ENCODE results near the gene AMY2B.
"Not testable (repeated sequence)": the region's sequence is repeated elsewhere in the genome, so short reads cannot be mapped to it uniquely, and the experiment has no call there.

The AMY2B gene

DNA sequence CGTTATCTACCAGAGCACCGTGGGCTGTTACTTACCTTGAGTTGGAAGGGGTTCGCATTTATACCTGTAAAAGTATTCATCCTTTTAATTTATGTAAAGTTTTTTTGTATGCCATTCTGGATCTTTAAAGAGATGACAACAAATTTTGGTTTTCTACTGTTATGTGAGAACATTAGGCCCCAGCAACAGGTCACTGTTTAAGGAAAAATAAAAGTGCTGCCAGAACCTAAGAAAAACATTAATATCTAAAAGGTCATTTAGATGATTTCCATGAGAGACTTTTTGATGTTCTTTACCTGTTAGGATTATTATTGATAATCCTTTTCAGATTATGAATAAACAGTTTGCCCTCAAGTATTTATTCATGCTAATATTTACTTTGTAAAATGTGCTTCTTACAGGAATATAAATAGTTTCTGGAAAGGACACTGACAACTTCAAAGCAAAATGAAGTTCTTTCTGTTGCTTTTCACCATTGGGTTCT is 45.6 kb downstream of the AMY2B start, which contains the start of gene AMY2A:
Gene AMY2A, plus strand, starts transcription at position 434 of the 484 bp plus-strand sequence. Its CDS starts 14 bp downstream, at position 448.
- DNase-seq (ENCODE audit: low read depth): not testable (repeated sequence)

DNA sequence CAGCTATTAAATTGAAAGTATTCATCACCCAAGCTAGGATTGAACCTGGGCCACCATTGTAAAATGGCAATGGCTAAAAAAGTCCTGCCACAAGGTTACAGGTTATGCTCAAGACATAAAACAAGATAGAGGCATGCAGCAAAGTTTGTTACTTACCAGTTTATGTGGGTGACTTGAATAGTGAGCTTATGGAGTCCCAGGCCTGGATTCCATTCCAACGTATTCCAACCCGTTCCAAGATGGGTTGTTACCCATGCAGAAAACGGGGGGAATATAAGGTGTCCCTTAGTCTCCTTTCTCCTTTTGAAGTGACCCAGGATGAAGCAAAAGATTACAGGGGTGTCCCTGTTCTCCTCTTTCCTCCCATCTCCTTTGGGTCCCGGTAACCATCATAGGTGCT is 56.0 kb downstream of the AMY2B start:
- not testable (repeated sequence) for DNase-seq (ENCODE audit: low read depth)

Data from stromal cell of bone marrow (primary cell).